Superior temporal gyrus (tissue), 1 donor: ENCODE measurements around the gene TADA2B.
A peak's percentile ranks its signal among the peaks of the same experiment; 100 is the strongest.
"Not testable (repeated sequence)": the region's sequence is repeated elsewhere in the genome, so short reads cannot be mapped to it uniquely, and the experiment has no call there.

Experiments used
- DNase-seq: peaks from one replicate; pipeline ENCODE4 v3.0.0-alpha.2; 2016; ENCODE audit errors: extremely low spot score

Gene TADA2B

GRCh38 chr4:7083597-7084563 lies 40.7 kb downstream of the TADA2B start:
- no peak for DNase-seq

- not testable (repeated sequence) for DNase-seq
Measured at GRCh38 chr4:7084564-7084961, 41.4 kb downstream of the TADA2B start.

- DNase-seq = no peak
Measured at GRCh38 chr4:7086384-7086783, 43.2 kb downstream of the TADA2B start.

- no peak for DNase-seq
Measured at GRCh38 chr4:7087036-7087435, 43.9 kb downstream of the TADA2B start.

- no peak for DNase-seq
Measured at GRCh38 chr4:7089213-7089986, 46.2 kb downstream of the TADA2B start.

- no peak for DNase-seq
Measured at GRCh38 chr4:7092026-7092425, 48.9 kb downstream of the TADA2B start.

GRCh38 chr4:7094916-7095315 lies 51.7 kb downstream of the TADA2B start:
- DNase-seq = no peak

GRCh38 chr4:7095611-7096155 lies 52.5 kb downstream of the TADA2B start:
- DNase-seq = no peak

GRCh38 chr4:7096236-7096635 lies 53.1 kb downstream of the TADA2B start:
- DNase-seq = no peak

- DNase-seq = peak; percentile 87
Measured at GRCh38 chr4:7101692-7102515, 58.7 kb downstream of the TADA2B start.

- not testable (repeated sequence) for DNase-seq
Measured at GRCh38 chr4:7102516-7102909, 59.3 kb downstream of the TADA2B start.

- DNase-seq = no peak
Measured at GRCh38 chr4:7103031-7103606, 59.9 kb downstream of the TADA2B start.

GRCh38 chr4:7103607-7104365 lies 60.6 kb downstream of the TADA2B start:
- peak; percentile 78 for DNase-seq

- DNase-seq = no peak
Measured at GRCh38 chr4:7104366-7105031, 61.3 kb downstream of the TADA2B start.

GRCh38 chr4:7105276-7105675 lies 62.1 kb downstream of the TADA2B start:
- no peak for DNase-seq

- DNase-seq = no peak
Measured at GRCh38 chr4:7107166-7107905, 64.2 kb downstream of the TADA2B start.
